Neural cell (in vitro differentiated cells): ENCODE data around the gene TUBA1A. TPM values are rescaled to one million over a fixed set of nuclear protein-coding genes. Genes with fewer than 3 reads are reported as not detected.

Experiments
- H2AFZ ChIP-seq: fragments of 200-600, 300-800 bp; sonication (generic), shearing (Covaris generic); 2 replicates; pipeline ENCODE4 v1.6.0; 2014; ENCODE audit warnings: low read depth, mild to moderate bottlenecking, antibody characterized with exemption, low read length, moderate library complexity
- H3F3A ChIP-seq: fragments of 200-600 bp; shearing (Covaris generic); 2 replicates; pipeline ENCODE4 v1.6.1; 2016; ENCODE audit warnings: mild to moderate bottlenecking, moderate library complexity, mixed read lengths, antibody characterized with exemption, low read length; ENCODE audit not compliant: insufficient read depth, poor library complexity, severe bottlenecking
- H3K27ac ChIP-seq: fragments of 200-600, 300-800 bp; sonication (generic), shearing (Covaris generic); 2 replicates; pipeline ENCODE4 v1.5.1; 2014; ENCODE audit warnings: mild to moderate bottlenecking, low read length, moderate library complexity
- H3K27me3 ChIP-seq: fragments of 300-800, 200-600 bp; sonication (generic), shearing (Covaris generic); 2 replicates; pipeline ENCODE4 v1.6.0; 2014; ENCODE audit warnings: mild to moderate bottlenecking, low read depth, low read length, moderate library complexity; ENCODE audit not compliant: insufficient read depth
- H3K36me3 ChIP-seq: fragments of 300-800, 200-600 bp; sonication (generic), shearing (Covaris generic); 2 replicates; pipeline ENCODE4 v1.5.1; 2014; ENCODE audit warnings: mild to moderate bottlenecking, antibody characterized with exemption, low read length, moderate library complexity; ENCODE audit not compliant: insufficient read depth
- H3K4me2 ChIP-seq: fragments of 300-800, 200-600 bp; sonication (generic), shearing (Covaris generic); 2 replicates; pipeline ENCODE4 v1.6.0; 2014; ENCODE audit warnings: mild to moderate bottlenecking, low read length
- H3K4me3 ChIP-seq: fragments of 300-800, 200-600 bp; sonication (generic), shearing (Covaris generic); 2 replicates; pipeline ENCODE4 v1.5.1; 2014; ENCODE audit warnings: mild to moderate bottlenecking, low read length, moderate library complexity
- H3K79me2 ChIP-seq: fragments of 200-600 bp; shearing (Covaris generic); replicated peaks from 2 replicates; pipeline ENCODE4 v1.6.0; 2014; ENCODE audit warnings: mild to moderate bottlenecking, low read length, moderate library complexity; ENCODE audit not compliant: insufficient read depth
- H3K9ac ChIP-seq: fragments of 300-800, 200-600 bp; sonication (generic), shearing (Covaris generic); 2 replicates; pipeline ENCODE4 v1.6.1; 2016; ENCODE audit warnings: mild to moderate bottlenecking, low read length, mixed read lengths
- H3K9me2 ChIP-seq: fragments of 200-600 bp; shearing (Covaris generic); 2 replicates; pipeline ENCODE4 v1.6.1; 2016; ENCODE audit warnings: mild to moderate bottlenecking, low read length, mixed read lengths; ENCODE audit not compliant: insufficient read depth
- H3K9me3 ChIP-seq: fragments of 200-600, 300-800 bp; sonication (generic), shearing (Covaris generic); 2 replicates; pipeline ENCODE4 v1.6.1; 2016; ENCODE audit warnings: mild to moderate bottlenecking, mixed run types, low read length, moderate library complexity, mixed read lengths
- H4K20me1 ChIP-seq: fragments of 200-600 bp; shearing (Covaris generic); 2 replicates; pipeline ENCODE4 v1.6.1; 2016; ENCODE audit warnings: mild to moderate bottlenecking, mixed run types; ENCODE audit not compliant: insufficient read depth
- CTCF ChIP-seq: fragments of 450-650 bp; IDR thresholded peaks from 2 replicates; pipeline ENCODE4 v1.5.1; 2014; ENCODE audit warnings: antibody characterized with exemption, mild to moderate bottlenecking, moderate library complexity; ENCODE audit not compliant: poor library complexity, severe bottlenecking
- EP300 ChIP-seq: fragments of 450-650 bp; conservative IDR thresholded peaks from 2 replicates; pipeline ENCODE4 v1.6.1; 2014; ENCODE audit warnings: antibody characterized with exemption, mild to moderate bottlenecking, moderate library complexity; ENCODE audit not compliant: poor library complexity, severe bottlenecking
- EZH2 ChIP-seq: fragments of 200-600, 300-800 bp; shearing (Covaris generic), sonication (generic); IDR thresholded peaks from 2 replicates; pipeline ENCODE4 v1.6.1; 2014; ENCODE audit warnings: antibody characterized with exemption, low read length, borderline replicate concordance, mild to moderate bottlenecking; ENCODE audit not compliant: insufficient read depth, poor library complexity, severe bottlenecking
- MXI1 ChIP-seq: fragments of 450-650 bp; conservative IDR thresholded peaks from 2 replicates; pipeline ENCODE4 v1.6.1; 2014; ENCODE audit warnings: antibody characterized with exemption, mild to moderate bottlenecking; ENCODE audit not compliant: poor library complexity, severe bottlenecking
- POLR2AphosphoS5 ChIP-seq: IDR thresholded peaks from 2 replicates; pipeline ENCODE4 v1.6.1; 2012
- RAD21 ChIP-seq: fragments of 450-650 bp; conservative IDR thresholded peaks from 2 replicates; pipeline ENCODE4 v1.6.1; 2014; ENCODE audit warnings: antibody characterized with exemption, mild to moderate bottlenecking, moderate library complexity
- REST ChIP-seq: IDR thresholded peaks from 2 replicates; pipeline ENCODE4 v1.6.1; 2012; ENCODE audit warnings: borderline replicate concordance
- SMC3 ChIP-seq: fragments of 450-650 bp; conservative IDR thresholded peaks from 2 replicates; pipeline ENCODE4 v1.6.1; 2014; ENCODE audit warnings: antibody characterized with exemption, mild to moderate bottlenecking, moderate library complexity; ENCODE audit not compliant: poor library complexity
- TAF1 ChIP-seq: IDR thresholded peaks from 2 replicates; pipeline ENCODE4 v1.6.1; 2012; ENCODE audit warnings: low read depth
- polyA plus RNA-seq: library from polyadenylated mRNA; depleted of rRNA; stranded (reverse); fragments of >200 nt; gene quantifications from 2 replicates; pipeline ENCODE4 v1.2.3, GENCODE V29; 2014

Gene TUBA1A
- polyA plus RNA-seq, 1 donor from 2014 or later: 14,333 TPM

- Histone ChIP-seq H3K9me2 (no peaks in the 10 kb centered on the region), H3K4me2 (no peak overlapping the region), H3K9me3 (no peaks in the 10 kb centered on the region), H3K4me3 (no peak overlapping the region), H2AFZ (no peak overlapping the region), H3K27ac (no peak overlapping the region), H3K79me2 (no peaks in the 10 kb centered on the region), H3K9ac (no peak overlapping the region), H3K27me3 (no peaks in the 10 kb centered on the region), H3F3A (no peaks in the 10 kb centered on the region), H3K36me3 (no peaks in the 10 kb centered on the region), H4K20me1 (no peaks in the 10 kb centered on the region)
- TF ChIP-seq SMC3: no peak
- no peak for TF ChIP-seq CTCF
- TF ChIP-seq RAD21: no peak
Observed at GRCh38 chr12:49146406-49146805, 42.5 kb downstream of the TUBA1A start.

GRCh38 chr12:49144384-49144783 lies 44.5 kb downstream of the TUBA1A start:
- H2AFZ ChIP-seq: no peak overlapping the region
- H4K20me1 ChIP-seq: no peaks in the 10 kb centered on the region
- H3K4me3 ChIP-seq: no peak overlapping the region
- H3K9me3 ChIP-seq: no peaks in the 10 kb centered on the region
- no peaks in the 10 kb centered on the region for H3K27me3 ChIP-seq
- H3K9ac ChIP-seq: no peak overlapping the region
- no peaks in the 10 kb centered on the region for H3K79me2 ChIP-seq
- H3K36me3 ChIP-seq: no peaks in the 10 kb centered on the region
- H3K27ac ChIP-seq: no peak overlapping the region
- no peak overlapping the region for H3K4me2 ChIP-seq
- no peaks in the 10 kb centered on the region for H3K9me2 ChIP-seq
- no peaks in the 10 kb centered on the region for H3F3A ChIP-seq
- TF ChIP-seq CTCF: no peak
- TF ChIP-seq TAF1: no peak
- TF ChIP-seq EZH2: no peak
- no peak for TF ChIP-seq RAD21
- no peak for TF ChIP-seq POLR2AphosphoS5
- no peak for TF ChIP-seq SMC3
- no peak for TF ChIP-seq REST
- no peak for TF ChIP-seq MXI1
- TF ChIP-seq EP300: no peak
